DOHH2 (cell line): Measurements from ENCODE around the gene MCC.

Experiments used
- EZH2phosphoT487 ChIP-seq: fragments of 200-600 bp; sonication (generic); IDR thresholded peaks from 2 replicates; pipeline ENCODE4 v1.6.1; 2017; ENCODE audit warnings: borderline replicate concordance, mild to moderate bottlenecking, antibody characterized with exemption, low read length, moderate library complexity, mixed read lengths
- TF ChIP-seq, protein P1 (sequence below): fragments of 200-600 bp; sonication (generic); IDR thresholded peaks from one replicate; pipeline ENCODE4 v1.5.1; 2014; ENCODE audit warnings: antibody characterized with exemption, mild to moderate bottlenecking, low read depth, low read length; ENCODE audit not compliant: poor library complexity, severe bottlenecking

DNA sequence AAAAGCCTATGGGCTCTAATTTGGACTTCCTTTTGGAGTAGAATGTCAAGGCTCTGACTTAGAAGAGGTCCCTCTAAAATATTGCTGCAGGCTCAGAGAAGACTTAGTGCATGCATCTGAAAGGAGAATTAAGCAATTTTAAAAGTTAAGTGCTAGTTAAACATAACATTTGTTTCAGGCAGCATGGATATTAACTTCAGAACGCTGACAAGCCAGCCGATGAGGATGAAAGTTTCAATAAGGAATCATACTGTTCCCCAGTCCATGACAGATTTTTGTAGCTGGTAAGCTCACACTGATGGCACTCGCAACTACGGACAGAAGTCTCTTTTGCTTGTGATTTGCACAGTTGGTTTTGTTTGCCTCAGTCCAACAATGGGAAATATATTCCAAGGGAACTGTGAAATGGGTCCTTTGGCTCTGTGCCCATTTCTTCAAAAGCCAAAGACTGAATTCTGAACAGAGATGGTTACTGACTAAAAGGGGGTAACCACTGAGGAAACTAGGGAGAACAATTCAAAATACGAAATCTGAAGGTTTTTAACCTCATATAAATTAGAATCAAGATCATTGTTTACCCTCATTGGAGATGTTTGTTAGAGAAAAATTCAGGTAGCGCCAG lies 464.1 kb downstream of the MCC start:
- TF ChIP-seq, protein P1, sequence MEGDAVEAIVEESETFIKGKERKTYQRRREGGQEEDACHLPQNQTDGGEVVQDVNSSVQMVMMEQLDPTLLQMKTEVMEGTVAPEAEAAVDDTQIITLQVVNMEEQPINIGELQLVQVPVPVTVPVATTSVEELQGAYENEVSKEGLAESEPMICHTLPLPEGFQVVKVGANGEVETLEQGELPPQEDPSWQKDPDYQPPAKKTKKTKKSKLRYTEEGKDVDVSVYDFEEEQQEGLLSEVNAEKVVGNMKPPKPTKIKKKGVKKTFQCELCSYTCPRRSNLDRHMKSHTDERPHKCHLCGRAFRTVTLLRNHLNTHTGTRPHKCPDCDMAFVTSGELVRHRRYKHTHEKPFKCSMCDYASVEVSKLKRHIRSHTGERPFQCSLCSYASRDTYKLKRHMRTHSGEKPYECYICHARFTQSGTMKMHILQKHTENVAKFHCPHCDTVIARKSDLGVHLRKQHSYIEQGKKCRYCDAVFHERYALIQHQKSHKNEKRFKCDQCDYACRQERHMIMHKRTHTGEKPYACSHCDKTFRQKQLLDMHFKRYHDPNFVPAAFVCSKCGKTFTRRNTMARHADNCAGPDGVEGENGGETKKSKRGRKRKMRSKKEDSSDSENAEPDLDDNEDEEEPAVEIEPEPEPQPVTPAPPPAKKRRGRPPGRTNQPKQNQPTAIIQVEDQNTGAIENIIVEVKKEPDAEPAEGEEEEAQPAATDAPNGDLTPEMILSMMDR = no peak
- TF ChIP-seq EZH2phosphoT487 = no peak
